ENCODE results near the gene NCOA5.

Gene NCOA5

GRCh38 chr20:46057856-46058598 is 31.7 kb downstream of the NCOA5 start:
- DNase-seq (ENCODE audit: low read depth): peak; percentile 67
- no peak overlapping the region for H3K9ac ChIP-seq (ENCODE audit: low read length)
- H3K27me3 ChIP-seq (replicated peaks; ENCODE audit: control insufficient read depth, insufficient read depth, low read length): peaks cover 34% of the 10 kb centered on the region
- H3K4me3 ChIP-seq (ENCODE audit: low read length): peak overlapping the region; percentile 71
- peaks cover 18% of the 10 kb centered on the region for H3K4me1 ChIP-seq (ENCODE audit: control insufficient read depth, insufficient read depth, low read length)
- H3K9me3 ChIP-seq (ENCODE audit: control insufficient read depth, low read length): no peaks in the 10 kb centered on the region
- H3K36me3 ChIP-seq (ENCODE audit: control insufficient read depth, insufficient read depth, low read length, severe bottlenecking): peaks cover 20% of the 10 kb centered on the region

GRCh38 chr20:46056970-46057855 is 32.5 kb downstream of the NCOA5 start:
- Histone ChIP-seq H3K4me3 (ENCODE audit: low read length) (peak overlapping the region; percentile 71), H3K27me3 (replicated peaks; ENCODE audit: control insufficient read depth, insufficient read depth, low read length) (peaks cover 35% of the 10 kb centered on the region), H3K9me3 (ENCODE audit: control insufficient read depth, low read length) (no peaks in the 10 kb centered on the region)

GRCh38 chr20:46056027-46056833 is 33.5 kb downstream of the NCOA5 start:
- no peak for DNase-seq (ENCODE audit: low read depth)
- peaks cover 35% of the 10 kb centered on the region for H3K27me3 ChIP-seq (replicated peaks; ENCODE audit: control insufficient read depth, insufficient read depth, low read length)

More at GRCh38 chr20:46056970-46057855, 32.5 kb downstream of the NCOA5 start:
- H3K36me3 ChIP-seq (ENCODE audit: control insufficient read depth, insufficient read depth, low read length, severe bottlenecking): peaks cover 12% of the 10 kb centered on the region
- no peak overlapping the region for H3K9ac ChIP-seq (ENCODE audit: low read length)
- peak; percentile 71 for DNase-seq (ENCODE audit: low read depth)
- peaks cover 18% of the 10 kb centered on the region for H3K4me1 ChIP-seq (ENCODE audit: control insufficient read depth, insufficient read depth, low read length)

GRCh38 chr20:46055269-46055668 is 34.5 kb downstream of the NCOA5 start:
- Histone ChIP-seq H3K4me3 (ENCODE audit: low read length) (no peak overlapping the region), H3K27me3 (replicated peaks; ENCODE audit: control insufficient read depth, insufficient read depth, low read length) (peaks cover 42% of the 10 kb centered on the region), H3K4me1 (ENCODE audit: control insufficient read depth, insufficient read depth, low read length) (peaks cover 14% of the 10 kb centered on the region), H3K36me3 (ENCODE audit: control insufficient read depth, insufficient read depth, low read length, severe bottlenecking) (no peaks in the 10 kb centered on the region), H3K9me3 (ENCODE audit: control insufficient read depth, low read length) (no peaks in the 10 kb centered on the region), H3K9ac (ENCODE audit: low read length) (no peak overlapping the region)
- no peak for DNase-seq (ENCODE audit: low read depth)

More at GRCh38 chr20:46056027-46056833, 33.5 kb downstream of the NCOA5 start:
- H3K4me1 ChIP-seq (ENCODE audit: control insufficient read depth, insufficient read depth, low read length): peaks cover 18% of the 10 kb centered on the region
- no peak overlapping the region for H3K4me3 ChIP-seq (ENCODE audit: low read length)
- no peak overlapping the region for H3K9ac ChIP-seq (ENCODE audit: low read length)
- peaks cover 2% of the 10 kb centered on the region for H3K36me3 ChIP-seq (ENCODE audit: control insufficient read depth, insufficient read depth, low read length, severe bottlenecking)
- no peaks in the 10 kb centered on the region for H3K9me3 ChIP-seq (ENCODE audit: control insufficient read depth, low read length)

DNA sequence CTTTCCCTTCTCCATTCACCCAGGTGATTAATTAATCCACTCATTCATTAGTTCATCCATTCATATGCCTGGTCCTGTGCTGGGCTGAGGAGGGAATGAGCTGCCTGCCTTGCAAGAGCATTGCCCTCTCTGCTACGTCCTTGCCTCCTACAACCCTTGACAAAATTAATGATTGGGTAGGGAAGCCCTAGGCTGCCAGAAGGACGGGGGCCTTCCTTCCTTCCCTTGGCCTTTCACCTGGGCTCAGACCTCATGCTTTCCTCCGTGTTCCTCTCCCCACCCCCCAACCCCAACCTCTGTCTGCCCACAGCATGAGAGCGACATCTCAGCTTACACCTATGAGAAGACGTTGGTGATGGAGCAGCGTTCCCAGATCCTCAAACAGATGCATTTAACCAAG is 35.2 kb downstream of the NCOA5 start:
- H3K9me3 ChIP-seq (ENCODE audit: control insufficient read depth, low read length): no peaks in the 10 kb centered on the region
- H3K27me3 ChIP-seq (replicated peaks; ENCODE audit: control insufficient read depth, insufficient read depth, low read length): peaks cover 49% of the 10 kb centered on the region
- no peaks in the 10 kb centered on the region for H3K36me3 ChIP-seq (ENCODE audit: control insufficient read depth, insufficient read depth, low read length, severe bottlenecking)
- DNase-seq (ENCODE audit: low read depth): no peak
- no peak overlapping the region for H3K9ac ChIP-seq (ENCODE audit: low read length)
- H3K4me1 ChIP-seq (ENCODE audit: control insufficient read depth, insufficient read depth, low read length): peaks cover 14% of the 10 kb centered on the region
- H3K4me3 ChIP-seq (ENCODE audit: low read length): no peak overlapping the region

DNA sequence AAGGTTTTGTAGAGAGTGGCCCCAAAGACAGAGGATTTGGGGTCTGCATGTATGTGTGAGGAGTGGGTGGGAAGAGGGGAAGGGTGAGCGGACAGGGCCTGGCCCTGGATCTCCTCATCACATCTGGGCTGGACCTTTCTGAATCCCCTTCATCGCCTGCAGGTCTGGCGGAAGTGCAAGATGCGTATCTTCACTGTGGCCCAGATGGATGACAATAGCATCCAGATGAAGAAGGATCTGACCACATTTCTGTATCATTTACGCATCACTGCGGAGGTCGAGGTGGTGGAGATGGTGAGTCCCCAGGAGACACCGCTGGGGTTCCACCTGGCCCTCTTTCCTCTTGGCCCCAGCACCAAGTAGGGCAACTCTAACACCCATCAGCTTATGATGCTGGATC is 36.3 kb downstream of the NCOA5 start:
- no peaks in the 10 kb centered on the region for H3K36me3 ChIP-seq (ENCODE audit: control insufficient read depth, insufficient read depth, low read length, severe bottlenecking)
- no peak for DNase-seq (ENCODE audit: low read depth)

GRCh38 chr20:46051556-46052308 is 38.0 kb downstream of the NCOA5 start:
- Histone ChIP-seq H3K9ac (ENCODE audit: low read length) (no peak overlapping the region), H3K4me3 (ENCODE audit: low read length) (no peak overlapping the region), H3K36me3 (ENCODE audit: control insufficient read depth, insufficient read depth, low read length, severe bottlenecking) (no peaks in the 10 kb centered on the region), H3K9me3 (ENCODE audit: control insufficient read depth, low read length) (no peaks in the 10 kb centered on the region), H3K4me1 (ENCODE audit: control insufficient read depth, insufficient read depth, low read length) (no peaks in the 10 kb centered on the region), H3K27me3 (replicated peaks; ENCODE audit: control insufficient read depth, insufficient read depth, low read length) (peaks cover 72% of the 10 kb centered on the region)
- no peak for DNase-seq (ENCODE audit: low read depth)

More for the DNA sequence above, 36.3 kb downstream of the NCOA5 start:
- no peak overlapping the region for H3K4me3 ChIP-seq (ENCODE audit: low read length)
- peaks cover 7% of the 10 kb centered on the region for H3K4me1 ChIP-seq (ENCODE audit: control insufficient read depth, insufficient read depth, low read length)
- no peak overlapping the region for H3K9ac ChIP-seq (ENCODE audit: low read length)
- no peaks in the 10 kb centered on the region for H3K9me3 ChIP-seq (ENCODE audit: control insufficient read depth, low read length)
- peaks cover 60% of the 10 kb centered on the region for H3K27me3 ChIP-seq (replicated peaks; ENCODE audit: control insufficient read depth, insufficient read depth, low read length)

DNA sequence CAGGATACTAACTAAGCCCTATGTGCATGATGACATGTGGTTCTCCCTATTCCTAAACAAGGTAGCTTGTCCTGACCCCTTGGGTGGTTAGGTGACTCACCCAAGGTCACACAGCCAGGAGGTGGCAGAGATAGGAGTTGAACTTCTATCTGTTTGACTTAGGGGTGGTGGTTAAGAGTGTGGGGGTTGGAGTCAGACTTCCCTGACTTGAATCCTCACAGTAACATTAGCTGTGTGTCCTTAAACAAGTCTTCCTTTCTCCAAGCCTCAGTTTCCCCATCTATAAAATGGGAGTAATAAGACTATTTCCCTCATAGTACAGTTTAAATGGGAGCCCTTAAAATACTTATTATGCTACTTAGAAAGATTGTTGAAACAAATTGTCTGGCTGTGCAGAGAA is 38.9 kb downstream of the NCOA5 start:
- H3K9ac ChIP-seq (ENCODE audit: low read length): no peak overlapping the region
- H3K4me1 ChIP-seq (ENCODE audit: control insufficient read depth, insufficient read depth, low read length): no peaks in the 10 kb centered on the region
- no peaks in the 10 kb centered on the region for H3K9me3 ChIP-seq (ENCODE audit: control insufficient read depth, low read length)
- H3K36me3 ChIP-seq (ENCODE audit: control insufficient read depth, insufficient read depth, low read length, severe bottlenecking): no peaks in the 10 kb centered on the region
- H3K4me3 ChIP-seq (ENCODE audit: low read length): no peak overlapping the region
- no peak for DNase-seq (ENCODE audit: low read depth)
- peaks cover 75% of the 10 kb centered on the region for H3K27me3 ChIP-seq (replicated peaks; ENCODE audit: control insufficient read depth, insufficient read depth, low read length)

GRCh38 chr20:46050444-46050843 is 39.3 kb downstream of the NCOA5 start:
- no peaks in the 10 kb centered on the region for H3K36me3 ChIP-seq (ENCODE audit: control insufficient read depth, insufficient read depth, low read length, severe bottlenecking)
- DNase-seq (ENCODE audit: low read depth): no peak
- no peaks in the 10 kb centered on the region for H3K4me1 ChIP-seq (ENCODE audit: control insufficient read depth, insufficient read depth, low read length)
- H3K27me3 ChIP-seq (replicated peaks; ENCODE audit: control insufficient read depth, insufficient read depth, low read length): peaks cover 80% of the 10 kb centered on the region
- H3K4me3 ChIP-seq (ENCODE audit: low read length): no peak overlapping the region
- H3K9ac ChIP-seq (ENCODE audit: low read length): no peak overlapping the region
- H3K9me3 ChIP-seq (ENCODE audit: control insufficient read depth, low read length): no peaks in the 10 kb centered on the region

- Histone ChIP-seq H3K4me3 (ENCODE audit: low read length) (no peak overlapping the region), H3K9me3 (ENCODE audit: control insufficient read depth, low read length) (no peaks in the 10 kb centered on the region), H3K36me3 (ENCODE audit: control insufficient read depth, insufficient read depth, low read length, severe bottlenecking) (no peaks in the 10 kb centered on the region), H3K4me1 (ENCODE audit: control insufficient read depth, insufficient read depth, low read length) (no peaks in the 10 kb centered on the region), H3K9ac (ENCODE audit: low read length) (no peak overlapping the region), H3K27me3 (replicated peaks; ENCODE audit: control insufficient read depth, insufficient read depth, low read length) (peaks cover 80% of the 10 kb centered on the region)
- no peak for DNase-seq (ENCODE audit: low read depth)
Measured at GRCh38 chr20:46049815-46050214, 39.9 kb downstream of the NCOA5 start.

Measured in adipocyte (in vitro differentiated cells).